ENCODE measurements around the gene LCAT.

LCAT gene

DNA sequence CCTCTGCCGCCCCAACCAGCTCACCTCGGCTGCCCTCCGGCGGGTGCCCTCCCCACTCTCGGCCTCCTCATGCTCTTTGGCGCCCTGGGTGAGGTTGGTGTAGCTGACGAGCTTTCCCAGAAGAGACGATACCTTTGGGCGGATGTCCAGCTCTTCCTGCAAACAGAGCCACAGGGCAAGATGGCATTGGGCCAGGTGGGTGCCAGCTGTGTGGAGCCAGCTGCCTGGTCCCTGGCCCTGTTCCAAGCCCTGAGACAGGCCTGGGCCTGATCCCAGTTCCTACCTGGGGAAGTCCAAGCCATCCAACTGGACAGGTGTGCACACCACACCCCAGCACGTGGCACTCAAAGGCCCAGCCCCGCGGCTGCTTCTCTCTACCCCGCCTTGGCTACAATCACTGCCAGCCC lies 17.6 kb upstream of the LCAT start:
- no peak overlapping the region for H3K27ac ChIP-seq
- TF ChIP-seq, protein P1, sequence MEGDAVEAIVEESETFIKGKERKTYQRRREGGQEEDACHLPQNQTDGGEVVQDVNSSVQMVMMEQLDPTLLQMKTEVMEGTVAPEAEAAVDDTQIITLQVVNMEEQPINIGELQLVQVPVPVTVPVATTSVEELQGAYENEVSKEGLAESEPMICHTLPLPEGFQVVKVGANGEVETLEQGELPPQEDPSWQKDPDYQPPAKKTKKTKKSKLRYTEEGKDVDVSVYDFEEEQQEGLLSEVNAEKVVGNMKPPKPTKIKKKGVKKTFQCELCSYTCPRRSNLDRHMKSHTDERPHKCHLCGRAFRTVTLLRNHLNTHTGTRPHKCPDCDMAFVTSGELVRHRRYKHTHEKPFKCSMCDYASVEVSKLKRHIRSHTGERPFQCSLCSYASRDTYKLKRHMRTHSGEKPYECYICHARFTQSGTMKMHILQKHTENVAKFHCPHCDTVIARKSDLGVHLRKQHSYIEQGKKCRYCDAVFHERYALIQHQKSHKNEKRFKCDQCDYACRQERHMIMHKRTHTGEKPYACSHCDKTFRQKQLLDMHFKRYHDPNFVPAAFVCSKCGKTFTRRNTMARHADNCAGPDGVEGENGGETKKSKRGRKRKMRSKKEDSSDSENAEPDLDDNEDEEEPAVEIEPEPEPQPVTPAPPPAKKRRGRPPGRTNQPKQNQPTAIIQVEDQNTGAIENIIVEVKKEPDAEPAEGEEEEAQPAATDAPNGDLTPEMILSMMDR (IDR thresholded peaks at IDR 0.05) = no peak
- no peak for TF ChIP-seq ZFX (IDR thresholded peaks at IDR 0.05; ENCODE audit: borderline replicate concordance)

DNA sequence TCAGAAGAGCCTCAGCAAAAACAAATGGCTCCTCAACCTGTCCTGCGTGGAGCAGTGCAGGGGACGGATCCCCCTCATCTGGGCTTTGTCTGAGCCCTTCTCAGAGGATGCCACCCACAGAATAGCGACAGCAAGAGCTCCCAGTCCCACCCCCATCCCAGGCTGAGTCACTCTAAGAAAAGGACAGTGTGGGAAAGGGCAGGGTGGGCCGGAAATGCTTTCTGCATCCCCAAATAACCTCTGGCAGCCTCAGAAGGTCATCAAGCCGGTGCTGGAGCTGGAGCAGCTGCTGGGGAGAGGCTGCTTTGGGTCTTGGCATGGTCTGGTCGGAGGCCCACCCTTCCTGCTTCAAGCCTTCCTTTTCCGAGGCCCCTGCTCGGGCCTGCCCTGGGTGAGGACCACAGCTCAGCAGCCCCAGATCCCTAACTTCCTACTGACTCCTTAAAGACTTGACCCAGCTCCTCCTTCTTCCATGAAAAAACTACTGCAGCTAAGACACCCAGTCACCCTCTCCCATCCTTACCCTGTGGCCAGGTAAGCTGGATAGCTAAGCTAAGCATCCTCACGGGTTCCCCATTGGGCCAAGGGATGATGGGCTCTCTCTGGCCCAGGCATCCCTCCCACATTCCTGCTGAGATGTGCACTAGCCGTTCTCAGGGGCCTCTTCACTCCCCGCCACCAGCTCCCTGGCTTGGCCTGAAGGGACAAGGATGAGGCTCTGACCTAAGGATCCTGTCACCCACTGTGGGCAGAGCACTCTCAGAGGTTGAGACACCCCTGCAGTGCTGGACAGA lies 15.8 kb upstream of the LCAT start:
- TF ChIP-seq, protein P1 (IDR thresholded peaks at IDR 0.05) = no peak
- no peak for TF ChIP-seq ZFX (IDR thresholded peaks at IDR 0.05; ENCODE audit: borderline replicate concordance)
- no peak overlapping the region for H3K27ac ChIP-seq

DNA sequence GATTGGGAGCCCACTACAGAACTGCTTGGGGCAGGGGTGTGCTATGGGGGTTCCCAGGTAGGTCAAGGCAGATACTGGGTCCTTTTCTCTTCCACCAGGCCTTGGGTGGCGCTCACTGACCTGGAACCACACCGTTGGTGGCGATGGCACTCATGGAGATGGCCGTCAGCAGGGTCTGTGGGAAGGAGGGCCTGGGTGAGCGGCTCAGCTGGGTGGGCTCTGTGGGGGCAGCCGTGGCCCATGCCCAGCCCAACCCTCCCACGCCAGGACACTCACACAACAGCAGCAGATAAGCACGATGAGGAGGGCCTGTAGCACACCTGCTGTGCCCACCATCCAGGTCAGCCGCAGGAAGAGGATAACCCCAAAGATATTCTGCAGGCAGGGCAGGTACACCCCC lies 13.7 kb upstream of the LCAT start:
- H3K27ac ChIP-seq = no peak overlapping the region
- TF ChIP-seq ZFX (IDR thresholded peaks at IDR 0.05; ENCODE audit: borderline replicate concordance) = no peak
- TF ChIP-seq, protein P1 (IDR thresholded peaks at IDR 0.05) = no peak

DNA sequence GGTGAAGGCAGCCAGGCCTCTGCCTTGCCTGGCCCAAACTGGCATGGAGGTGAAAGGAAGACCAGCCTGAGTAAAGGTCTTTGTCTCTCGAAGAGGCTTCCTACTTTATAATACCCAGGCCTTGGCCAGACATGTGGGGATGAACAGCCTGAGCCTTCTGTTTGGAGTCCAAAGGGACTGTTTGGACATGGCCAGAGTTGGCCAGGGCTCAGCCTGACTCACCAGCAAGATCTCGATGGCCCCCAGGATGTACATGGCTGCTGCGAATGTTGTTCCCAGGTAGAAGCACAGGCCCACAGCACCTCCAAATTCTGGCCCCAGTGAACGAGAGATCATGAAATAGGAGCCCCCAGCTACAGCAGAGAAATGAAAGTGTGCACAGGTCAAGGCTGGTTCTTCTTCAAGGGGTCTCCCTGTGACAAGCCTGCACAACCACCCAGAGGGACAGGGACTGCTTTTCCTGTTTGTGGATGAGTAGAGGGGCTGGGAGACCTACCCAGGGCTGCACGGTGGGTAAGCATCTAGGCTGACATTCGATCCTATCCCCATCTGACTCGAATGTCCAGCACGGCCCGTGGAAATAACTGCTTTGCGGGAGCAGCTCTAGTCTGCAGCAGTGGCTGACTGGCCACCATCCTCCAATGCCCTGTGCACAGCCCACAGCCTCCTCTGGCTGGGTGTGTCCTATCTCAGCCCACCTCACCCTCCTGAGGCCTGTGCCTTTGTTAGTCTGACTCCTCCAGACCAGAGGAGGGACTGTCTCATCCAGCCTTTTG lies 10.7 kb upstream of the LCAT start:
- no peak for TF ChIP-seq ZFX (IDR thresholded peaks at IDR 0.05; ENCODE audit: borderline replicate concordance)
- H3K27ac ChIP-seq = no peak overlapping the region

DNA sequence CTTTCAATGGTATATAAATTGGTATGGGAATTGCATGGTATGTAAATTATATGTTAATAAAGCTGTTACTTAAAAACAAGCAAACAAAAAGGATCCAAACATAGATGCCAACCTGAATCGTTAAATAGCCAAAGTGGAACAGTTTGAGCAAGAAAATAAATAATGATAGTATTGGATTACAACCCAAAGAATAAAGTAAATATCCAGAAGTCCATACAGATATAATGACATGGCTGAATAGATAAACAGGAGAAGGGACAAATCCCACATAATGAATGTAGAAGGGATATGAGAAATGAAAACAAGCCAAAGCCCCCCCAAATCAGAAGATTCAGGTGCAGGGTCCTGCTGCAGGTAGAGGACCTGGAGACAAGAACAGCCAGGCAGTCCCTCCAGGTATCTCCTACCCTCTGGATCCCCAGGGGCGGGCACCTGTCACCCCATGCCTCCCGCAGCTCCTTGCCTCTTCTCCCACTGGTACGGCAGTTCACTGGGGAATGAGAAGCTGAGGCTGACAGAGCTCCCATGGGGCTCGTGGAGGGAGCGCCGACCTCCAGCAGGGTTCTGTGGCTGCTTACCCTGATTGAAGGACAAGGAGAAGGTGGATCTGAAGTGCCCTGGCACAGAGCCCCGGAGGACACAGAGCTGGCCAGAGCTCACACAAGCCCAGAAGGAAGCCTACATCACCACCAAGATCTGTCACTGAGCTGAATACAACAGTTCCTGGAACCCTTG lies 9.9 kb upstream of the LCAT start:
- TF ChIP-seq, protein P1 (IDR thresholded peaks at IDR 0.05) = no peak
- no peak for TF ChIP-seq ZFX (IDR thresholded peaks at IDR 0.05; ENCODE audit: borderline replicate concordance)
- no peak overlapping the region for H3K27ac ChIP-seq

DNA sequence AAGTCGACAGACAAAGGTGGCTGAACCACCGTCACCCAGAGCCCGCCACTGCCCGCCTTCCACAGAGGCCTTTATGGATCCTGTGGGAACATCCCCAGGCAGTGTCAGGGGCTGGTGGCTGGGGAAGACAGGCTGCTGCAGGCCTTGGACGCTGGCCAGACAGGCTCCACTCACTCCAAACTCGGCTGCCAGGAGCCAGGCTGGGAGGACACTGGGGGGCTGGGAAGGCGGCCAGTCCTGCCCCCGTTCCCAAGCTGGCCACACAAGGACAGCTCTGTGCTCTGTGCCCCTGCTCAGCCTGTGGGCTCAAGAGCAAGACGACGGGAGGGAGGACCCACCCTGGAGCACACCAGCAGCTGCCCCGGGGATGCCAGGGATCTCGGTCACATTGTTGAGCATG lies 7.6 kb upstream of the LCAT start:
- TF ChIP-seq ZFX (IDR thresholded peaks at IDR 0.05; ENCODE audit: borderline replicate concordance) = no peak
- TF ChIP-seq, protein P1 (IDR thresholded peaks at IDR 0.05) = no peak
- H3K27ac ChIP-seq = no peak overlapping the region

DNA sequence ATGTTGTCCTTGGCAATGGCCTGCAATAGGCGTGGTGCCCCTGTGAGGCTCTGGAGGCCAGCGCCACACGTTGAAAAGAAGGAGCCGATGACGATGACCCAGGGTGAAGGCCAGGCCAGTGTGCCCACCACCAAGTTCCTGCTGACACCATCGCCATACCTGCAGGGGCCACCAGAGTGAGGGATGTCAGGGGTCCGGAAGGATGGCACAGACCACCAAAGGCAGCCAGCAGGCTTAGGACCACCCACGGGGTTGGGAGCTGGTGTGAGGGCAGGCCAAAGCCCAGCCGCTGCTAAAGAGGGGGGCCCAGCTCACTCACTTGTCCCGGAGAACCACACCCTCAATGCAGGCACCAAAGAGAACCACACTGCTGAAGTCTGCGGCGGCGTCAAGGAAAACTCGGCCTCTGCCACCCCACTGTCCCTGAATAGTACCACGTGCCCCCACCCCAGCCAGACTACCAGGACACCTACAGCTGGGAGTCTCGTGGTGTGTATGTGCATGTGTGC lies 6.5 kb upstream of the LCAT start:
- no peak overlapping the region for H3K27ac ChIP-seq
- TF ChIP-seq, protein P1 (IDR thresholded peaks at IDR 0.05) = no peak
- no peak for TF ChIP-seq ZFX (IDR thresholded peaks at IDR 0.05; ENCODE audit: borderline replicate concordance)
